Measurements from ENCODE around the gene PACC1.

PACC1 gene

DNA sequence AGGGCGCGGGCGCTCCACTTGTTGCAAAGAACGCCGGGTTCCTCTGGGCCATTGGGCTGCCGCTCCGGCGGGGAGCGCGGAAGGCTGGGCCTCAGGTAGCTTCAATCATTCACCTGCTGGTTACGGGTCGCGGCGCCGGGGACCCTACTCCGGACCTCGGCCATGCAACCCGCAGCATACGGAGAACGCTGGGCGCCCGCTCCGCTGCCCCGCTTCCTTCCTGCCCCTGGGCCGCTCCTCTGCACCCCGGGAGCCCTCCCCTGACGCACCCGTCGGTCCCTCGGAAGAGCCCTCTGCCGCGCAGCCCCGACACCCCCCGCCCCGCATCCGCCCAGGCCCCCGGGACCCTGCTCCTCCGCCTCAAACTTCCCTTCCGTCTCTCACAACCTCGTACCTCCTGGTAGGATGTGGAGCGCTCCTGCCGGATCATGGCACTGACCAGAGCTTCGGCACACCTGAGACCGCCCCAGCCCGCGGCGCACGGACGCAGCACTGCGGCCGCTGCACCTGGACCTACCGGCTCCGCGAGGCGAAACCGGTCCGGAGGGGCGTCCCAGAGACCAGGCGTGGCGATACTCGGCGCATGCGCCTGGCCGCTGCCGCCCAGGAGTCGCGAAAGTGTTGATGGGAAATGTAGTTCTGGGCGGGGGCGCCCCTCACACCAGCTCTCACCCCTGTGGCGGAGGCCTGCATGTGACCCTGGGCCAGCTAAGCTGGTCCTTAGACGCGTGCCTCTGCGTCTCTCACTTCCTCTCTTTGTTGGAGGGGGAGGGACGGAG lies at the start of gene PACC1:
PACC1 (minus strand) TSS at position 559 of the 779 bp plus-strand sequence; CDS start at position 430, 129 bp downstream.
- DNase-seq, result peak; percentile 84

DNA sequence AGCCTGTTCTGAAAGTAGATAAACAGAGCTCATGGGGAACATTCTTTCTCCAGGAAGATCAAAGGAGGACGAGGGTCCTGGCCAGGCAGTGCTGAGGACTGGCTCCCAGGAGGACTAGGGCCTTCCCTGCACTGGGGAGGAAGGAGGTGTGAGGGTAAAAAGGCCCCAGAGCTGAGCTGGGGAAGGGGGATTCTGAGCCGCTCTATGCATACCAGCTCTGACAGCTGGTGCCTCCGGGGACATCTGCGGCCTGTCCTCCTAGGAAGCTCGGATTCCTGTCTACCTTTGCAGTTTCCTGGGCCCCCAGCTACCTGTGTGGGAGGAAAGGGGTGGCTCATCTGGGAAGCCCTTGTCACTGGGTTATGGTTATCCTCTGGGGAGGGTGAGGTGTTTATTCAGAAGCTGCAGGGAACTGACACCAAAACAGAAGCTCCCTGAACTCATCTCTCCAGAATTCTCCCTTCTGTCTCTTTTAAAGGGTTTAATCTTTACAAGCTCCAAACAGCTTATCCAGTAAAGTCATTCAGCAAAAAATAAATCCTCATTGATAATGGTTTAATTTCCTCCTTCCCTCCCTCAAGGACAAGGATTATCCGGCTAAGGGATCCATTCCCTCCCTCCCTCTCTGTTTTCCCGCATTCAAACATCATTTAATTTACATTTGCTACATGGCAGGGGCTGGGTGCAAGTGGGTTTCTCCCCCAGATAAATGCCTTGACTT lies 49.0 kb upstream of the PACC1 start:
- no peak for DNase-seq

DNA sequence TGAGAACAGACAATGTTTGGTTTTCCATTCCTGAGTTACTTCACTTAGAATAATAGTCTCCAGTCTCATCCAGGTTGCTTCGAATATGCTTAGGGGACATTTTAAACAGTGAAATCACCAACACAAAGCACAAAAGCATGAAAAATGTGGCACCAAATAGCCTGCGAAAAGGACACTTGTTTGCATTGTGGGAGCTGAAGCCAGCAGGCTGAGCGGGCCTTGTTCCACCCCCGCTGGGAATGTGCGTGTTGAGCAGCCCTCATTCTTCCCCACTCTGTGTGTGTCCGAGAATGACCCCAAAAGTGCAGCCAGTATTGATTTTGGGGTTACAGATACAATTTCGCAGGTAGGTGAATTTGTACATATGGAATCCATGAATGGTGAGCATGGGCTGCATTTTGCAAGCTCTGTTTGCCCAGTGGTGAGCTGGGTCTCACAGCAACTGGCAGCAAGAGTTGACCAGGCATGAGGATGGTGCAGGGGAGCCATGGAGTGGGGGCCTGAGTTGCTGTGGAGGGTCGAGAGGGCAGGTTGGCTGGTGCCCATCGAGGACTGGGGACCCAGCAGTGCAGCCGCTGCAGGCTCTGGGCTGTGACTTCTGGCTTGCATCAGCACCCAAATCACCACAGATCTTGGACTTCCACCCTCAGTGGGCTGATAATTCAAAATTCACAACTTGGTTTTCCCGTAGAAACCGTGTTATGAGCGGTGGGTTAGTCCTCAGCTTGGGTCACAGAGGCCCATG lies 47.4 kb upstream of the PACC1 start:
- no peak for DNase-seq

DNA sequence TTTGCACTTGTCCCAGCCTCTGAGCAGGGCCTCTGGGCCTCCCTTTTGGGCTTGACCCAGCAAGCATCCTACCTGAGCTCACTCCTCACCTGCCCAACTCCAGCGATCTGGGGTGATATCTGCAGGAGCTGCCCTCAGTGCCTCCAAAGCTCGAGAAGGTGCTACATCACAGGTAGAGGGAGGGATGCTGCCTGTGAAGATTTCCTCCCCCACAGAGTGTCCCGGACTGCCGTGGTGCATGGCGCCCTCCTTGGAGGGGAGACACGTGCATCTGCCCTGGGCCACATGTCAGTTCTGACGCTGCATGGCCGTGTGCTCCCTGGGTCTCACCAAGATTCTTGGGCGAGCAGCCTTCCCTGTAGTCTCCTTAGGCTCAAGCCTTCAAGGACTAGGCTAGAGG lies 45.7 kb upstream of the PACC1 start:
- no peak for DNase-seq

DNA sequence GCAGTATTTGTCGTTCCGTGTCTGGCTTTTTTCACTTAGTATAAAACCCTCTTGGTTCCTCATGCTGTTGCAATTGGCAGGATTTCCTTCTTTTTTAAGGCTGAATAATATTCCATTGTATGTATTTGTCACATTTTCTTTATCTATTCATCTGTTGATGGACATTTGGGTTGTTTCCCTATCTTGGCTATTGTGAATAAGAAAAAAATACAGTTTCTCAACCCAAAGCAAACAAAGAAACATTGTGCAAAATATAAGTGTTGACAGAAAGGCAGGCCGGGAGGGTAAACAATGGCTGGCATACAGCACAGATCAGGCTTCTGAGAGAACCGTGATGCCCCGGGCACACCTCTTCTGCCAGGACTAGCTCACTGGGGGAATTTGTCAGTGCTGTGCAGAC lies 45.0 kb upstream of the PACC1 start:
- no peak for DNase-seq

DNA sequence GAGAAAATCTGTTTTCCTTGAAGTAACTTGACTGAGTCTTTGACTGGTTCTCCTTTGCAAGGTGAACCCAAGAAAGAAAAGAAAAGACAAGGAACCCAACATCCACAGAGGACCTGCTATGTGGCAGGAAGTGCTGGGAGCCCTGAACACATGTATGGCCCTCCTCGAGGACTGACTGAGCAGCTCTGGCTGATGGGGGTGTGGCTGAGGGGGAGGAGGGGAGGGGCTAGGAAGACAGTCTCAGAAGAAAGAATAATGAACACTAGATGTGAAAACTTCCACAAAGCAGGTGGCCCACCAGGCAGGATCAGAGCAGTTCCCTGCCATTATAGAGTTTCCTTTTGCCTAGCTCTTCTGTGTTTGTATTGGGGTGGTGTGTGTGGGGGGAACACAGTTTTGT lies 44.1 kb upstream of the PACC1 start:
- no peak for DNase-seq

DNA sequence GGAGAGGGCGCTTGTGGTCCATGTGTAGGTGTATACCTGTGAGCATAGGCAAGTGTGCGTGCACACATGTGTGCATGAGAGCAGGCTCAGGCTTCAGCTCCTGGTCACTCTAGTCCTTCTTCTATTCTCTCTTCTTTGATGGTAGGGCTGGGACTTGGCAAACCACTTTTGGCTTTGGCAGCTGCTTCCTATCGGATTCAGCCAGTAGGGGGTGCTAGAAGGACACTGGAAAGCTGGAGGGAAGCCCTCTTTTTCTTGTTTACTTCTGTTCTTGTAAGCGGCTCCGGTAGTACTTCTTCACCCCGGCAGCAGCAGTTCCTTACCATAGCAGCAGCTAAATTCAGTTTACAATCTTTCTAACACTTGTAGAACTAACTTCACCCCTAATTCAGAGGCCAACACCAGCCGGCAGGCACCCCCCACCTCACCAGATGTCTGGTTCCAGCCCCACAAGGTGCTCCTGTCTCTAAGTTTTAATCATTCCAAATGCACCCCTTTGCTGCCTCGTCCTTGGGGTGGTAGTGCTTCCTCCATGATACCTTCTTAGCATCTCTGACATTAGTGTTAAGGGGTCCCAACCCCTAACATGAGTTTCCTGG lies 43.2 kb upstream of the PACC1 start:
- peak; percentile 18 for DNase-seq

DNA sequence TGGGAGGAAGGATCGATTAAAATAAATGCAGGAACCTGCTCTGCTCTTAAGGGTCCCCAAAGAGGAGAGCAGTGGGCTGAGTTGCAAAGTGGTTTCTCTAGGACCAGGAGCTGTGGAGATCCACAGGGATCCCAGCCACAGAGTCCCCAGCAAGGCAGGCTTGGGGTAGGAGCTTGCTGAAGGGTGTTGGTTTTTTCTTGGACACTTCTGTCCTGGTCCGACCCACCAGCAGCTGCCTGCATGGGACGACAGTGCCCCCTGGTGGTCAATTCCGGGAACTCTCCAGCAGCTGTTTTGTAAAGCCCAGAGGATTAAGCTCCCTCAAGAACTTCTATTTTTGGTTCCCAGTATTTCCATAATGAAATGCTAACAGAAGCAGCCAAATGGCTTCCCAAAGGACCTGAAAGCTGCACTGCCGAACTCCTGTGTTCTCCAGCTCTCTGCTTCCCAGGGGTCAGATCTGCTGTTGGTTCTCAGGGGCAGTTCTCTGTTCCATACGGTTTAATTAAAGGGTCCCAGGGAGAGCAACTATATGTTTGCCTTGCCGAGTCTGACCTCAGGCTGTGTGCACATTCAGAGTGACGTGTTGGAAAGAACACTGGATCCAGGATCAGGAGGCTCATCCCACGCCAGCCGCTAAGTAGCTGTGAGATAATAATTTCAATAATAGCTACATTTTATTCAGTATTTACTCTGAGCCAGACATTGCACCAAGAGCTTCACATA lies 41.3 kb upstream of the PACC1 start:
- DNase-seq, result peak; percentile 73

DNA sequence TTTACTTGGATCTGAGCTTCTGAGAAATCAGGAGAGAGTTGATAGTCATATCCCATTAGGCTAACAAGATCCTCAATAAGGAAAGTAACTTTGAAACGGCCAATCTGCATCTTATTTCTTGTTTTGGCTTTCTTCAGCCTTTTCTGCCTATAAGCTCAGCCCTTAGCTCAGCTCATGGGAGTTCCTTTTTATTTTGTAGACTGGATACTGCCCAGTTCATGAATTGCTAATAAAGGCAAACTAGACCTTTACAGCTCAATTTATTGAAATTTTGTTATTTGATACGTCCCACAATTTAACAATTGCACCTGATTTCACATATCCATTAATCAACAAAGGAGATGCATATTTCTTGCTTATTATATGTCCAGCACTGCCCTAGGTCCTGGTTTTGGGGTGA lies 40.7 kb upstream of the PACC1 start:
- no peak for DNase-seq

DNA sequence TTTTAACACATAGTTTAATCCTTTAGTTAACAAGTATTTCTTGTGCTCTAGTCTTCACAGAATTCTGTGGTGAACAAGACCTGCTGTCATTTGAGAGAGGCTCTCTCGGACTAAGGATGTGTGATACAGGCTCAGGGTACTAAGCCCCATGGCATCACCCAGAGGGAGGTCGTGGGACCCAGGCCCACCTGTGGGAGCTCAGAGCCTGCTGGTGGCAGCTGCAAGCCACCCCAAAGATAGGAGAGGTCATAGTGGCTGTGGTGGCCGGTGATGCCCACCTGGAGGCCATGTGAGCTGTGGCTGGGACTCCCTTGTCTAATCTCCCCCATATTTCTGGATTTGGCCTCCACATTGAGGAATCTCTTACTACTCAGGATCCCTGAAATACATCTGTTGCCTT lies 40.1 kb upstream of the PACC1 start:
- DNase-seq, result no peak

DNA sequence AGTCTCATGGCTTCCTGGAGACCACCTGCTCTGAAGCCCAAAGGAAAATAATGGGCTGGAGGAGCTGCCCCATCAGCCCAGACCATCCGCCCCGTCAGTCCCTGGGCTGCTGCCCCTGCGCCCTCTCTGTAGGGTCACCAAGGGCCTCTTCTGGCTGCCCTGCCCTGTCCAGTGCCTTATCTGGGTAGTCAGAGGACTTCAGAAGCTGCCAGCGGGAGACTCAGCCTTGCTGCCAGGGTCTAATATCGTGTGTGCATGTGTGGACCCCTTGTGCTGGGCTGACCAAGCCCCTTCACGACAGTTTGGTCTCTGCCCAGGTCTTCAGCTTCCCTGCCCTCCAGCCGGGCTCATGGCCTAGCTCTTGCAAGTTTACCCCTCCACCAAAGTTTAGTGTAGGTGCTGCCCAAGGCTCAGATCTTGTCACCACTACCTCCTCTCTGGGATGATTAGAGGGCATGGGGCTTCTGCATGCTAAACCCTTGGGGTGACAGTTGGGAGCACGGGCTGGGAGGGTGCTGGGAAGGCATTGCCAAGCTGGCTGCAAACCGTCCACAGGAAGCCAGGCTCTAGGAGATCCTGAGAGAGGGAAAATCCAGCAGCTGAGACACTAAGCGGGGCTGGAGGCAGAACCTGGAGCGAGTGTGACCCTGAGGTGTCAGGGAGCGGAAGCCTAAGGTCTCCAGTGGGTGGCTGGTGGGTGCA lies 38.6 kb upstream of the PACC1 start:
- no peak for DNase-seq

DNA sequence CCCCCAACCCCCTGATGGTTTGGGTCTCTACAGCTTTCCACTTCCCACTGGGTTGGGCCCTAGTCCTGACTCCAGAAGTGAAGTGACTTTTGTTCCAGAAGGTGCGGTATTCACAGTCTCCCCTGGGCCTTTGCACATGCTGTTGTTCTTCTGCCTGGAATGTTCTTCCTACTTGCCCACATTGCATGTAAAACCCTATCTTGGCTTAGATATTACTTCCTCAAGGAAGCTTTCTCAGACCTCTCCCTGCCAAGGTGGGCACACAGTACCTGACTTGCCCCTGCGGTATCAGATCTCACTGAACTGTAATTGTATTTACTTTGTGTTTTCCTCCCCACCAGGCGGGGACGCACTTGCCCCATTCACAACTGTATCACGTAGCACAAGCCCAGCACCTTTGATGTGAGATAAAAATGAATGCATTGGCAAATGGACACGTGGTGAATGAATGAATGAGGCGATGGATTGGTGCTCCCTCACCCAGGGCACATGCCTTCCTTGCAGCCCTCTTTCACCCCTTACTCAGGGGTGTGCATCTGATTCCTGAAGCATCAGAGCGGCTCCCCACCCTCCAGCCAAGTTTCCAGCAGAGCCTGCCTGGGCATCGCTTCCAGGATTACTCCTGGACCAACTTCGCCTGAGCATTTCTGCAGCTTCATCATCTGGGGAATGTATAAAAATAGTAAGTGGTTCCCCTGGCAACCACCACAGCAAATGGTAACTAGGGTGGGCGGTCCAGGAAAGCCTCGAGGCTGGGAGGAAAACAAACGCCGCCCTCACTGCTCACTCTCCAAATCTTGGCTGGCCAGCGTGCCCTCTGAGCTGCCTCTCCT lies 37.9 kb upstream of the PACC1 start:
- DNase-seq, result peak; percentile 51

DNA sequence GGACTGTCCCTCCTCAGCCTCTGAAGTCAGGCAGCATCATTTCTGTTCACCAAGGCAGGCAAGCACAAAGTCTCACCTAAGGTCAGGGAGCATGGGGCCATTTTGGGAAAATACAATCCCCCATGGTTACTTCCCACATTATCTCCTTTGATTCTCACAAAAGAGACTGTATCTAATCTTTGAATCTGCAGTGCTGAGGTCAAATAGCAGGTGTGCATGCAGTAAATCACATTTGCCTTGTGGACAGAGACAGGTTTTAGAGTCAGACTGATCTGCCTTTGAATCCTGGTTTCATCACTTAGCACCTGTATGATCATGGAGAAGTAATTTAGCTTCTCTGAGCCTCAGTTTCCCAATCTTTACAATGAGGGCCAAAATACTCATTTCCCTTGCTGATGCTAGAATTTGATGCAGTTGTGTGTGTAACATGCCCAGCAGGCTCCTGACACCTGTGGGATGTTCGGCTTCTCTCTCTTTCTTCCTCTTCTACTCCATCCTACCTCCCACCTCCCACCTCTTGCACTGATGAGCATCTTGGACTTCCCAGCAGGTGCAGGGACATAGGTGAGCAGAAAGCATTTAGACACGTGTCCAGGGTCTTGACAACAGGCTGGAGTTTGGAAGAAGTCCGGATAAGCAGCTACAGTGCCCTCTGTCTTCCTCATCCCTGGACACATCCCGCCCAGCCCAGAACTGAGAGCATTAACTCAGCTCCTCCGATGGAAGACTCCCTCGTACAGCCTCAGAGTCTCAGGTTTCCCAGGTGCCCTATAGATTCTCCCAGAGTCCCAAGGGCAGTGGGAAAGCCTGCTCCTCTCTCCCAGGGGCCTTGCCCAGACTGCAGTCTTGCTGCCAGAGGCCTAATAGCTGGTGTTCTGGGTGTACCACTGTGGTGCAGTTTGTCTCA lies 37.0 kb upstream of the PACC1 start:
- DNase-seq, result no peak

DNA sequence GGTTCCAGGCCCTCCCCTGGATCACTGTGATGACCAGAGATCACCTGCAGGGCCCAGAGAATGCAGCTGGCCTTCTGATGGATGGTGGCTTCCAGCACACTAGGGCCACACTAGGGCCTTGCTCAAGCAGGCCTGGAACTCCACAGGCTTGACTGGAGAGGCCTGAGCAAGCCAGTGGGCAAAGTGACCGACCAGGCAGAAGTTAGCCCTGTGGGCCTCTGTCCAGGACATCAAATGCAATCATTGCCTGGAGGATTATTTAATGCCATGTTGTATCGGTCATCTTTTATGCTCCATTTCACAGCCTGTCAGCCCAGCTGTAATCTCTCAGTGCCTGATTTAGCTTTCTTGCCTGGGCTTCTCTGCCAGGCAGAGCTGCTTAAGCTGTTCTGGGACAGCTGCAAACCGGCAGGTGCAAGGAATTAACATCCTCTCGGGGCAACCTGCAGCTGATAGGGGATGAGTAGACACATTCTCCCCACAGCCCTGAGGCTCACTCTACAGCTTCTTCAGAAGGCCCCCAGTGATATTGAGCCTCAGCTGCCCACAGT lies 35.7 kb upstream of the PACC1 start:
- no peak for DNase-seq

DNA sequence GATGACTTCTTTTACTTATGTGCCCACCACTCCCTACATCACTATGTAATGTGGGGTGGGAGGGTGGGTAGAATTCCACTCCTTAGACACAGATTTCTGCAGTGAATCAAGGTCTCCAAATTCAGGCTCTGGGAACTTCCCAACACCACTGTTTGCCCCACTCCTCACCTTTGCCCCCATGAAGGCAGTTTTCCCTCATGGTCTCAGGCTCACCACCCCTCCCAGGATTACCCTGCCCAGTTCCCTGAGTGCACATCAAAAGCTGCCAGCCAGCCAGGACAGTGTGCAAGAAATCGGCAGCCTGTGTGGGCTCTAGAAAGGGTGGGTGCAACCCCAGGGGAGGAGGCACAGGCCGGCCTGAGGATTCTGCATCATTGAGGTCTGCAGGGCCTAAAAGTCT lies 32.8 kb upstream of the PACC1 start:
- no peak for DNase-seq

DNA sequence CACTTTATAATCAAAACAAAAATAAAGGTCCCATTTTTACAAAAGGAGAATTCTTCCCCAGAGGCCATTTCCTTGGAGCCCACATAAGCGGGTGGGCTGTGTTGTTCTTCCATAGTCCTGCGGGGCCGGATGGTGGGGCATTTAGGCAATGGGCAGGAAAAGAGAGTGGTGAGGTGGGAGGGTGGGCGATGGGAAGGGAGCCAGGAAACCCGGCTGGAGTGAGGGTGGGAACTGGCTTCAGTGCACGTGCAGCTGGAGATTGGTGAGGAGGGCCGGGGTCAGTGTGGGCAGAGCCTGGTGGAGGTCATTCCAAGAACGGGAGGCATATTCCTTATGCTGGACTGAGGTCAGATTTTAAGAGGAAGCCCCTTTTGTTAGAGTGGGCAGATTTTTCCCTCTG lies 31.6 kb upstream of the PACC1 start:
- no peak for DNase-seq

DNA sequence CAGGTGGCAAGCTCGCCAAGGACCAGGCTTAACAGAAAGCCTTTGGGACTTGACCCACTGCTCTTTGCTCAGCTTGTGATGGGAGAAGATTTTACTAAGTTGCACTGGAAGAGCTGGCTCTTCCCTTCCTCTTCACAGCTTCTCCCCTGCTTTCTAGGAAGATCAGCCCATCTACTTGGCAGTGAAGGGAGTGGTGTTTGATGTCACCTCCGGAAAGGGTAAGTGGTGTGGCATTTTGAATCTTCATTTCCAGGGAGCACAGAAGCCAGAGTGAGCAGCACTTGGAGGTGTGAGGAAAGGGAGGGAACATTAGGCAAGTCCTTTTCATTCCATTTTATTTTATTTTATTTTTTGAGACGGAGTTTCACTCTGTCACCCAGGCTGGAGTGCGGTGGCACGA lies 27.7 kb upstream of the PACC1 start:
- no peak for DNase-seq

DNA sequence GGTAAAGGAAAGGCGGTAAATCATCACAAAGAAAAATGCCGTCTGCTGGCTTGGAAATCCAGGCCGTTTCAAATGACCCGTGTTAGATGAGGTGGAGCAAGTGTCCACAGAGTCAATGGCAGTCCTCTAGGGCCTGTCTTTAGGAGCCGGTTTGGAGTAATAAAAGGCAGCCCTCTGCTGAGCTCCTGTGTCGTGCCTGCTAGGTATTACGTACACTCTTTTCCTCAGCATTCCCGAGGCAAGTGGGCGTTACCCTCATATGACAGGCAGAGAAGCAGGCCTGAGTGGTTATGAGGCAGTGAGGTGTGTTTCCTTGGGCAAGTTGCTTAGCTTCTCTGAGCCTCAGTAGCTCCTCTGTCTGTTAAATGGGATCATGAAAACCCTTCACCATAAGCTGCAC lies 25.7 kb upstream of the PACC1 start:
- no peak for DNase-seq

DNA sequence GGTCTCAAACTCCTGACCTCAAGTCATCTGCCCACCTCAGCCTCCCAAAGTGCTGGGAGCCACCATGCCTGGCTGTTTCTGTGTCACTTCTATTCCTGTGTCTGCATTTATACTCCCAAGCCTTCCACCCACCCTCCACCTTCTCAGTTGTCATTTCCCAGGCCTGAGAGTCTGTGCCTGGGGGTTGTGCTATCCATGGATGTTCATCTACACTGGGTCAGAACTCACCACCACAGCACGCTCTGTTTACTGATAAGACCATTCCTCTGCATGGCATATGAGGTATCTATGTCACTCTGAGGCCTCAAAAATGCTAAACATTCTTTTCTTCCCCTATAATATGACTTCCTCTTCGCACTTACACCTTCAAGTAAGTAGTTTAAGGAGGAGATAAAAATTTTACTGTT lies 24.1 kb upstream of the PACC1 start:
- no peak for DNase-seq
